Testis (tissue), 2 donors: ENCODE data around the gene HDAC9.

ENCODE experiments used
- CTCF ChIP-seq, 3 experiments: fragments of 450-650 bp in 2 of 3; fragments of 200-600 bp in 1 of 3; sonication (generic) in 1 of 3; IDR thresholded peaks; one replicate each; pipeline ENCODE4 v1.5.1; 2016 to 2019; ENCODE audit warnings: antibody characterized with exemption in 3 of 3, mild to moderate bottlenecking in 2 of 3, moderate library complexity in 1 of 3
- POLR2A ChIP-seq: fragments of 450-650 bp; IDR thresholded peaks from one replicate; pipeline ENCODE4 v1.6.1; 2017; ENCODE audit warnings: antibody characterized with exemption, mild to moderate bottlenecking, moderate library complexity

- no peak for TF ChIP-seq CTCF (IDR thresholded peaks at IDR 0.05)
- no peak for TF ChIP-seq POLR2A
These were observed 395.5 kb downstream of the HDAC9 start for GRCh38 chr7:18890885-18891621.
